Stimulated activated CD4-positive, alpha-beta T cell treated with anti-CD3 and anti-CD28 coated beads, Interleukin-15, amount 100 ng/mL, for 48 hours (primary cell): ENCODE data around the gene BCL6.

ENCODE experiments used
- DNase-seq, 2 donors: peaks; one replicate each; pipeline ENCODE4 v3.0.0-alpha.2; 2020; ENCODE audit warnings: low read depth in 2 of 2

The BCL6 gene

GRCh38 chr3:187762792-187763191 lies 17.5 kb upstream of the BCL6 start:
- DNase-seq: no peak

- no peak for DNase-seq
These were observed 14.3 kb upstream of the BCL6 start for GRCh38 chr3:187759601-187760000.

GRCh38 chr3:187758318-187758955 lies 13.2 kb upstream of the BCL6 start:
- DNase-seq: no peak

GRCh38 chr3:187753516-187753915 lies 8.2 kb upstream of the BCL6 start:
- no peak for DNase-seq

- DNase-seq: no peak
These were observed 5.3 kb upstream of the BCL6 start for GRCh38 chr3:187750513-187751123.

- DNase-seq: no peak
These were observed 4.8 kb upstream of the BCL6 start for GRCh38 chr3:187750006-187750512.

- peak; percentile 85 to 91 for DNase-seq
These were observed 2.8 kb upstream of the BCL6 start for GRCh38 chr3:187748050-187748481.

GRCh38 chr3:187747506-187747905 lies 2.2 kb upstream of the BCL6 start:
- DNase-seq: no peak

- no peak for DNase-seq
These were observed 1.4 kb upstream of the BCL6 start for GRCh38 chr3:187746442-187747281.

- no peak for DNase-seq
These were observed 782 bp upstream of the BCL6 start for GRCh38 chr3:187746059-187746441.

GRCh38 chr3:187744169-187745151 lies 808 bp downstream of the BCL6 start:
- DNase-seq: peak; percentile 19 to 21

GRCh38 chr3:187743195-187744141 lies 1.8 kb downstream of the BCL6 start:
- DNase-seq: peak; percentile 50 to 57

- DNase-seq: no peak
These were observed 2.7 kb downstream of the BCL6 start for GRCh38 chr3:187742351-187743171.

- peak; percentile 63 to 69 for DNase-seq
These were observed 3.6 kb downstream of the BCL6 start for GRCh38 chr3:187741403-187742350.

- DNase-seq: peak; percentile 52 to 61
These were observed 4.6 kb downstream of the BCL6 start for GRCh38 chr3:187740421-187741399.

GRCh38 chr3:187739561-187740332 lies 5.5 kb downstream of the BCL6 start:
- peak; percentile 55 to 76 for DNase-seq
